Fibroblast of pulmonary artery (primary cell): ENCODE measurements around the gene HSPG2.

ENCODE experiments used
- DNase-seq: peaks from one replicate; pipeline ENCODE4 v3.0.0-alpha.2; 2010; ENCODE audit warnings: low read depth
- H3K4me3 ChIP-seq: replicated peaks from 2 replicates; pipeline ENCODE4 v1.5.1; 2011; ENCODE audit warnings: low read depth, mild to moderate bottlenecking, control low read depth, low read length, moderate library complexity
- TF ChIP-seq, protein P1 (sequence below): IDR thresholded peaks from 2 replicates; pipeline ENCODE4 v1.5.1; 2011; ENCODE audit warnings: mild to moderate bottlenecking, control low read depth, low read length, inconsistent platforms; ENCODE audit errors: missing control alignments

The HSPG2 gene

DNA sequence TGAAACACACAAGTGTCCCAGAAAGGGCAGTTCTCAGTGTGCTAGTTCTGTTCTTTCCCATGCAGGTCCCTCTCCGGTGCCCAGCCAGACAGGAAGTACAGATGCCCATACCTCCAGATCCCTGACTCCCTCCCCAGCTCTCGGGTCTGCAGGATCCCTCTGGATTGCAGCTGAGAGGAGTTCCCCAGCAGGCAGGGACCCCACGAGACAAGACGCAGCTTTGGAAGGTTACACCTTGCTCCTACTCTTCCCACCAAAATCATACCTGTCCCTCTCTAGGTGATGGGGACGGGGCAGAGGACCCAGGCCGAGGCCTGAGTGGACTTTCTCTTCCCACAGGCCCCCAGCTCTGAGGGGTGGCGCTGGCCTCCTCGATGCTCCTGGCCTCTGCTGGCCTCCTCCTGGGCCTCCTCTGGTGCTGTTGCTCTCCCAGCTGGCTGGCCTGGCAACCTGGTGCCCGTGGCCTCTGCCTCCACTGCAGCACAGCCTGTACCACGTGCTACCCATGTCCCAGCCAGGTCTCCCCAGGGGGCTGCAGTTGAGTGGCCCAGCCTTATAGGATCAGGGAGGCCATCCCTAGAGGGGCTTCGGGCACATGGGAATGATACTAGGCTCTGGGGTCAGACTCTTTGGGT, 115.6 kb downstream of the HSPG2 start:
- DNase-seq = no peak
- TF ChIP-seq, protein P1, sequence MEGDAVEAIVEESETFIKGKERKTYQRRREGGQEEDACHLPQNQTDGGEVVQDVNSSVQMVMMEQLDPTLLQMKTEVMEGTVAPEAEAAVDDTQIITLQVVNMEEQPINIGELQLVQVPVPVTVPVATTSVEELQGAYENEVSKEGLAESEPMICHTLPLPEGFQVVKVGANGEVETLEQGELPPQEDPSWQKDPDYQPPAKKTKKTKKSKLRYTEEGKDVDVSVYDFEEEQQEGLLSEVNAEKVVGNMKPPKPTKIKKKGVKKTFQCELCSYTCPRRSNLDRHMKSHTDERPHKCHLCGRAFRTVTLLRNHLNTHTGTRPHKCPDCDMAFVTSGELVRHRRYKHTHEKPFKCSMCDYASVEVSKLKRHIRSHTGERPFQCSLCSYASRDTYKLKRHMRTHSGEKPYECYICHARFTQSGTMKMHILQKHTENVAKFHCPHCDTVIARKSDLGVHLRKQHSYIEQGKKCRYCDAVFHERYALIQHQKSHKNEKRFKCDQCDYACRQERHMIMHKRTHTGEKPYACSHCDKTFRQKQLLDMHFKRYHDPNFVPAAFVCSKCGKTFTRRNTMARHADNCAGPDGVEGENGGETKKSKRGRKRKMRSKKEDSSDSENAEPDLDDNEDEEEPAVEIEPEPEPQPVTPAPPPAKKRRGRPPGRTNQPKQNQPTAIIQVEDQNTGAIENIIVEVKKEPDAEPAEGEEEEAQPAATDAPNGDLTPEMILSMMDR = no peak
- no peak overlapping the region for H3K4me3 ChIP-seq

DNA sequence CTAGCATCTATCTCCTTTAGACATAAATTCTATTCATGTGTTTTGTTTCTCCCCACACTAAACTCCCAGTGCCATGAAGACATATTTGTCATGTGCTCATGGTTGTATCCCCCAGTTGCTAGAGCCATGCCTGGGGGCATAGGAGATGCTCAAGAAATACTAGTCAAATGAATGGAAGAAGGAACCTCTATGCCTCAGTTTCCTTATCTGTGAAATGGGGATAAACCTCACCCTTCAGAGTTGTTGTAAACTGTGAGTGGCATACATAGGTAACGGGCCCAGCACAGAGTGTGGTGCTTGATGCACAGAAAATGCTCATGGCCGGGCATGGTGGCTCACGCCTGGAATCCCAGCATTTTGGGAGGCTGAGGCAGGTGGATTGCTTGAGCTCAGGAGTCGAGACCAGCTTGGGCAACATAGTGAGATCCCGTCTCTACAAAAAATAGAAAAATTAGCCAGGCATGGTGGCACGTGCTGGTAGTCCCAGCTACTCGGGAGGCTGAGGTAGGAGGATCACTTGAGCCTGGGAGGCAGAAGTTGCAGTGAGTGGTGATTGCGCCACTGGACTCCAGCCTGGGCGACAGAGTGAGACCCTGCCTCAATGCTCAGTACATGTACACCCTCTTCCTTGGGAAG, 116.4 kb downstream of the HSPG2 start:
- H3K4me3 ChIP-seq = no peak overlapping the region
- no peak for DNase-seq
- TF ChIP-seq, protein P1 = no peak

DNA sequence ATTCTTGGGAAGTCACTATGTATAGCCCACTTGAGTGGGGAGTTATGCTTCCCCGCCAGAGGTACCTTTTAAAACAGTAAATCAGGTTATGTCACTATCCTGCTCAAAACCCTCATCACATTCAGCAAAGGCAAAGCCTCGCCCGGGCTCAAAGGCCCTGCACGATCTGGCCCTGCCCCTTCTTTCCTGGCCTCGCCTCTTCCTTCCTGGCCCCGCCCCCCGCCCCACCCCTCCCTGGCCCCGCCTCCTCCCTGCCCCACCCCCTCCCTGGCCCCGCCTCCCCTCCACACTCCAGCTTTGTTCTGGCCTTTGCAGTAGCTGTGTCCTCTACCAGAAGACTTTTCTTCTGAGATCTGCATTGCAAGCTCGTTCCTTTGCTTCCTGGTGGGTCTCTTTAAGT, 118.5 kb downstream of the HSPG2 start:
- TF ChIP-seq, protein P1 = no peak
- no peak overlapping the region for H3K4me3 ChIP-seq
- DNase-seq = peak; percentile 41

DNA sequence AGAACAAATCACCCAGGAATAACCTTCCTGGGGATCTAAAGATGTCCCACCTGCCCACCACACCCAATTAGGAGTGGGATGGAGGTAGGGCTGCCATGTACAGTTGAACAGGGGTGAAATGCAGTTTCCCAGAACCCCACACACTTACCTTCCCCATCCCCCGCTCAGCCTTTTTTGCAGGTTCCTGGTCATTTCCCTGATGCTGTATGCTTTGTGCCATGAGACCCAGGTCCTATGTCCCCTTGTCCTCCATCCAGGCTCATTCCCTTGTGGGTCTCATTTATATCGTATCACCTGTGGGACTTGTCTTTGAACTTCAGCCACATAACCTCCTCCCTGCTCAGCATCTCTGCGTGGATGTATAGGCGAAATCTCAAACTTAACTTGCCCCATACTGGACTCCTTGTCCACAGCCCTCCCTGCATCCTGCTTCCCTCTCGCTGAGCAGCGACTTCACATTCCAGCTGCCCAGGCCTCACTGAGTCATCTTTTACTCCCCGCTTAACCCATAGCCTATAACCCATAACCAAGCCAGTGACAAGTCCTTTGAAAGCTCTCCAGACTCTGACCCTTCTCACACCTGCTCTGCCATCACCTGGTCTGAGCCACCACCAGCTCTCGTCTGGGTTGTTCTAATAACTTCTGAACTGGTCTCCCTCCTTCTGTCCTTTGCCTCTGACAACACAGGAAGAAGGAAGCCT, 120.4 kb downstream of the HSPG2 start:
- H3K4me3 ChIP-seq = no peak overlapping the region
- DNase-seq = peak; percentile 63
- TF ChIP-seq, protein P1 = no peak

DNA sequence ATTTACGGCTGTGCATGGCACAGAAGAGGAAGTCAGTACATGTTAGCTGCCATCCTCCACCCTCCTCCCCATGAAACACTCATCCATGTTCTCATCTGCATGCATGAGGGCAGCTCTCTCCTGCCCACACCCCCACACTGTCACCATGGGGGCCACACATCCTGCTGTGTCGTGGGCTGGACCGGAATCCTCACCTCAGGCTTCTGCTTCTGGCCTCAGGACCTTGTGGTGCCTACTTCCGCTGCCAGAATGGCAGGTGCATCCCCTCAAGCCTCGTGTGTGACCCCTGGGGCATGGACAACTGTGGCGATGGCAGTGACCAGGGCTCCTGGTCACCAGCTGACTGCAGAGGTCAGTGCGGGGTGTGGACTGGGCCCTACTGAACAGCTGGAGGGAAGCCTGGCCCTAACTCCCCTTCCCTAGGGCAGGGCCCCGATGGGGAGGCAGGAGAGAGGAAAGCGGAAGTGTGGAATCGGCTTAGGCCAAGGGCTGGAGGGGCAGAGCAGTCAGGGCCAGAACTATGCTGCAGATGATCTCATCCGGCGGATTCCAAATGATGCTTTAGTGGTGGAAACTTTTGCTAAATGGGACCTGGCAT, 121.3 kb downstream of the HSPG2 start:
- DNase-seq = no peak
- H3K4me3 ChIP-seq = no peak overlapping the region
- TF ChIP-seq, protein P1 = no peak

DNA sequence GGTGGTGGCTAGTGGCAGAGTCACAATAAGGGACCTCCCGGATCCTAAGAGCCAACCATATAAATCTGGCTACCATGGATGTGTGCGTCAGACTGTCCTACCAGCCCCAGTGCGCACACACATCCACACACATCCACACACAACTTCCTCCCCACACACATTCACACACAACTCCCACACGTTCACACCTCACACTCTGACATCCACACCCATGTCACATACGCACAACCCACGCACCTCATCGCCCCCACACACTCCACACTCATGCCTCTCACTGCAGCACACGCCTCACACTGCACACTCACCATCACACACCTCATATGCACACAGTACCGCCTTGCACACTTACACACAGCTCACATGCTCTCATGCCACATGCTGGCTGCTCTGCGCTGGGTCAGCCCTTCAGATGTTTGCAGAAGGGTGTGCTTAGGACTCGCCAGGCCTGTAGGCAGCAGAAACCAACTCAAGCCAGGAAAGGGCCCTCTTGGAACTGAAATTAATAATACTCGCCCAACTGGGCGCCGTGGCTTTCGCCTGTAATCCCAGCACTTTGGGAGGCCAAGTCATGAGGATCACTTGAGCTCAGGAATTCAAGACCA, 122.0 kb downstream of the HSPG2 start:
- H3K4me3 ChIP-seq = no peak overlapping the region
- TF ChIP-seq, protein P1 = no peak
- no peak for DNase-seq
